Pancreas (tissue), 10 donors: Measurements from ENCODE around the gene DLG3. TPM values are rescaled to one million over a fixed set of nuclear protein-coding genes. Genes with fewer than 3 reads are reported as not detected.

Experiments used
- ATAC-seq, 4 donors: fragments of 200-7000 bp; cut with Tn5 transposase; one replicate each; pipeline versions ENCODE4 v1.8.0 to v1.9.1; 2020; ENCODE audit warnings: mild to moderate bottlenecking in 4 of 4, moderate library complexity in 4 of 4
- DNase-seq, 6 donors: peaks; one replicate each; pipeline ENCODE4 v3.0.0-alpha.2; 2020
- FAIRE-seq: peaks from 2 replicates; lab custom pipeline; 2012; peaks lifted over from hg19 to GRCh38; lab: Jason Lieb, UNC
- H3K27ac ChIP-seq, 4 donors: fragments of 200-600 bp; sonication (generic); 1 replicate in 3 of 4; 2 replicates in 1 of 4; pipeline versions ENCODE4 v1.5.0 to v1.8.0; 2020
- H3K27me3 ChIP-seq, 4 donors: fragments of 200-600 bp; one replicate each; pipeline ENCODE4 v1.8.0; 2021
- H3K36me3 ChIP-seq, 3 donors: fragments of 200-600 bp; sonication (generic) in 1 of 3; one replicate each; pipeline versions ENCODE4 v1.5.0 to v1.8.0; 2020 to 2021
- H3K4me1 ChIP-seq, 3 donors: fragments of 200-600 bp; one replicate each; pipeline ENCODE4 v1.8.0; 2021
- H3K4me3 ChIP-seq, 4 donors: fragments of 200-600 bp; sonication (generic) in 2 of 4; one replicate each; pipeline versions ENCODE4 v1.5.0 to v1.8.0; 2020 to 2021
- H3K9me3 ChIP-seq, 4 donors: fragments of 200-600 bp; one replicate each; pipeline ENCODE4 v1.8.0; 2021
- WGBS, 2 donors: extraction: QIAGEN DNeasy Blood & Tissue Kit; methylation state at CpG; one replicate each; pipeline ENCODE4 v1.1.7; 2013; 5-methylcytosine and 5-hydroxymethylcytosine counted together
- intact Hi-C, 3 donors: fragments of 100-400 bp; cut with DNase I; formaldehyde crosslinking; loops; one replicate each; pipeline versions ENCODE4 v1.11.1 to v1.14.2; 2022
- polyA plus RNA-seq, 2 donors: library from polyadenylated mRNA; stranded (reverse); fragments of 200-250 nt; gene quantifications; one replicate each; pipeline ENCODE4 v1.2.3, GENCODE V29; 2013
- total RNA-seq, 6 donors: library from RNA; stranded (reverse); fragmentation: NEBNext Ultra II Directional in 4 of 6; extraction: Animal tissue kit (Norgen Biotek cat#: 25700) in 4 of 6; gene quantifications; one replicate each; pipeline versions ENCODE4 v1.2.1 to v1.2.4, GENCODE V29; 2021 to 2023
- TF ChIP-seq, protein P1 (sequence below), 4 donors: fragments of 200-600 bp; sonication (generic) in 3 of 4; IDR thresholded peaks; one replicate each; pipeline versions ENCODE4 v1.5.0 to v1.8.0; 2021; ENCODE audit warnings: antibody characterized with exemption in 4 of 4
- donor health status: healthy with polysubstance abuse.
- donor health status: DM: no; HTN: no; CAD: no; lungs with moderate emphysema.
- donor health status: DM: no; HTN: no; CAD: no.
- donor health status: control.
- donor health status: control.
- donor health status: Bipolar disorder and iron deficiency.
- donor health status: DM: yes; HTN: yes; CAD: no.
- donor health status: DM: no; HTN: no; CAD: no.
- donor health status: DM: no; HTN: no; CAD: no.
- donor health status: DM: yes; HTN: yes; CAD: no.

Gene DLG3
- total and polyA plus RNA-seq, 8 donors = 18.7 to 55.7 (median 43.2) TPM

DNA sequence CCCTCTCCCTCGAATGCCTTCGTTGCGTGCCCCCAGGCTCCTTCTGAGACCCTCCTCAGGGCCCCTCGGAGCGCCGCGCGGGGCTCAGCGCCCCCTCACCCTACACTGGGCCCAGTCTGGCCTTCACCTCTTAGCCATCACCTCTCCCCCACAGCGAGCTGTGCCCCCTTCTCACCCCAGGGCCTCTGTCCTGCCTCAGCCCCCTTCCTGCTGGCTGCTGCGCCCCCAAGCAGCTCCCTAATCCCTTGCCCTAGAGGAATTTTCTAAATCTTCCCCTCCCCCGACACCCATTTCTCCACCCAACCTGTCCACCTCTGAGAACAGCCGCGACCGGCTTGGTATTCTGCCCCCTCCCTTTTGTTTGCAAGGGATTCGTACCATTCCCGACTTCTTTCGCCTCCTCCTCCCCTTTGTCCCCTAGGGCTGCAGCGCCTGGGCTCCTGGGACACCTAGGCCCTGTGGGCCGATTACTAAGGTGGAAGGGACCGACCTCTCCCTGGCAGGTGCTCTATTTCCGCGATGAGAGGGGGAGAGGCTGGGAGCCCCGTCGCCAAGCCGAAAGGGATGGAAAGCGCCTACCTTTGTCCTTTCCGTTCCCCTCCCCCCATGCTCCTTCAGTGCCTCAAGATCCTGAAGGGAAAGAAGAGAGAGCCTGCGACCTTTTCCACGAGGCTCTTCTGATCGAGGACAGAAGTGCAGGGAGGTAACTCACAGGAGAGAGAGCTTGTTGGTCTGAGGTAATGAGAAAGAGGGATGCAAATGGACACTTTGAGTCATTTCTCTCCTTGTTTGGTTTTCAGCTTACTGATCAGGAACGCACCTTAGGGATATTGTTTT lies 10.9 kb downstream of the DLG3 start:
- ATAC-seq (peak; percentile 16 to 26 (median 16)), FAIRE-seq (no peak)

DNA sequence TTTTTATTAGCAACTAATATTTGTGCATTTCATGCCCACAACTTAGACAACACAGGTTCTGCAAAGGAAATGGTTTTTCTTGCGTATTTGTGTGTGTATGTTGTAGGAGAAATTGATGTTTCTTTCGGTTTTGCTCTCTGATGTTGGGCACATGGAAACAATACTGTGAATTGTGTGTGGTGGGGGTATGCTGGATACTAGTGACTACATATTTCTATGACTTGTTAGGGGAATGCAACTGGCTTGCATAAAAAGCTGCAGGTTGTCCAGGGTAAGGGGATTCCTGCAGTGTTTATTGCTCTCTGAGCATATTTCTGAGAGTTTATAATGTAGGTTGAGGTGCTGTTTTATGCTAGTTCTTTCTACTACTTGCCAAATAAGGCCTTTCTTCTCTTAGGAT lies 11.6 kb downstream of the DLG3 start:
- Histone ChIP-seq H3K27me3 (no peaks in the 10 kb centered on the region), H3K4me1 (peaks cover 0 to 8% (median 0%) of the 10 kb centered on the region in 3 donors), H3K4me3 (peak overlapping the region; percentile 35 to 48 (median 44)), H3K36me3 (no peaks in the 10 kb centered on the region), H3K9me3 (no peaks in the 10 kb centered on the region), H3K27ac (peak overlapping the region; percentile 25 to 93 (median 83))
- ATAC-seq = no peak
- DNase-seq = no peak
- TF ChIP-seq, protein P1, sequence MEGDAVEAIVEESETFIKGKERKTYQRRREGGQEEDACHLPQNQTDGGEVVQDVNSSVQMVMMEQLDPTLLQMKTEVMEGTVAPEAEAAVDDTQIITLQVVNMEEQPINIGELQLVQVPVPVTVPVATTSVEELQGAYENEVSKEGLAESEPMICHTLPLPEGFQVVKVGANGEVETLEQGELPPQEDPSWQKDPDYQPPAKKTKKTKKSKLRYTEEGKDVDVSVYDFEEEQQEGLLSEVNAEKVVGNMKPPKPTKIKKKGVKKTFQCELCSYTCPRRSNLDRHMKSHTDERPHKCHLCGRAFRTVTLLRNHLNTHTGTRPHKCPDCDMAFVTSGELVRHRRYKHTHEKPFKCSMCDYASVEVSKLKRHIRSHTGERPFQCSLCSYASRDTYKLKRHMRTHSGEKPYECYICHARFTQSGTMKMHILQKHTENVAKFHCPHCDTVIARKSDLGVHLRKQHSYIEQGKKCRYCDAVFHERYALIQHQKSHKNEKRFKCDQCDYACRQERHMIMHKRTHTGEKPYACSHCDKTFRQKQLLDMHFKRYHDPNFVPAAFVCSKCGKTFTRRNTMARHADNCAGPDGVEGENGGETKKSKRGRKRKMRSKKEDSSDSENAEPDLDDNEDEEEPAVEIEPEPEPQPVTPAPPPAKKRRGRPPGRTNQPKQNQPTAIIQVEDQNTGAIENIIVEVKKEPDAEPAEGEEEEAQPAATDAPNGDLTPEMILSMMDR (IDR thresholded peaks at IDR 0.05) = no peak
- WGBS, 2 donors = 10 to 22% methylated on average over 2 of the region's 2 CpGs
- no peak for FAIRE-seq
- intact Hi-C loops = no loop called here

More for the DNA sequence above, 10.9 kb downstream of the DLG3 start:
- DNase-seq = peak in 4 of 6 donors; percentile 28 to 59 (median 54)
- intact Hi-C loops = no loop called here
- Histone ChIP-seq H3K4me1 (peaks cover 0 to 8% (median 0%) of the 10 kb centered on the region in 3 donors), H3K27ac (peak overlapping the region; percentile 75 to 93 (median 85)), H3K27me3 (no peaks in the 10 kb centered on the region), H3K36me3 (no peaks in the 10 kb centered on the region), H3K4me3 (peak overlapping the region; percentile 35 to 48 (median 44)), H3K9me3 (no peaks in the 10 kb centered on the region)
- TF ChIP-seq, protein P1 (IDR thresholded peaks at IDR 0.05) = no peak
- WGBS, 2 donors = 4 to 44% methylated on average over 32 of the region's 32 CpGs

DNA sequence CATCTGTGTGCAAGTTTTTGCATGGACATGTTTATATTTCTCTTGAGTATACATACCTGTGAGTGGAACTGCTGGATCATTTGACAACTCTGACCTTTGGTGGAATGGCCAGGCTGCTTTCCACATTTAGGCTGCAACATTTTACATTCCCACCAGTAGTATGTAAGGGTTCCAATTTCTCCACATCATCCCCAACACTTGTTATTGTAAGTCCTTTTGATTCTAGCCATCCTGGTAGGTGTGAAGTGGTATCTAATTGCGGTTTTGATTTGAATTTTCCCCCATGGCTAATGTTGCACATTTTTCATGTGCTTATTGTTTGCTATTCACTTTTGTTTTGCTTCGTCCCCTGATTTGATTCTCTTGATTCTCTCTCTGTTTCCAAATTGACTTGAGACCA lies 16.4 kb downstream of the DLG3 start:
- Histone ChIP-seq H3K27ac (no peak overlapping the region), H3K4me3 (no peak overlapping the region), H3K4me1 (peaks cover 0 to 4% (median 0%) of the 10 kb centered on the region in 3 donors), H3K9me3 (no peaks in the 10 kb centered on the region), H3K27me3 (no peaks in the 10 kb centered on the region), H3K36me3 (no peaks in the 10 kb centered on the region)
- FAIRE-seq = no peak
- DNase-seq = no peak
- WGBS, 2 donors = 75 to 81% methylated on average over 2 of the region's 2 CpGs
- no peak for ATAC-seq
- intact Hi-C loops = no loop called here
- TF ChIP-seq, protein P1 (IDR thresholded peaks at IDR 0.05) = no peak

DNA sequence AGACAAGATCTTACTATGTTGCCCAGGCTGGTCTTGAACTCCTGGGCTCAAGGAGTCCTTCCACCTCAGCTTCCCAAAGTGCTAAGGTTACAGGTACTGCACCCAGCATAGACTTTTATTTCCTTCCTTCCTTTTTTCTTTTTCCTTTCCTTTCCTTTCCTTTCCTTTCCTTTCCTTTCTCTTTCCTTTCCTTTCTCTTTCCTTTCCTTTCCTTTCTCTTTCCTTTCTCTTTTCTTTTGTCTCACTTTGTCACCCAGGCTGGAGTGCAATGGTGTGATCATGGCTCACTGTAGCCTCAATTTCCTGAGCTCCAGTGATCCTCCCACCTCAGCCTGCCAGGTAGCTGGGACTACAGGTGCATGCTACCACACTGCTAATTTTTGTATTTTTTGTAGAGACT lies 19.4 kb downstream of the DLG3 start:
- H3K27me3 ChIP-seq = no peaks in the 10 kb centered on the region
- H3K4me1 ChIP-seq = no peaks in the 10 kb centered on the region
- ATAC-seq = no peak
- H3K27ac ChIP-seq = no peak overlapping the region
- intact Hi-C loops = no loop called here
- H3K36me3 ChIP-seq = no peaks in the 10 kb centered on the region
- TF ChIP-seq, protein P1 (IDR thresholded peaks at IDR 0.05) = no peak
- DNase-seq = no peak
- H3K4me3 ChIP-seq = no peak overlapping the region
- FAIRE-seq = no peak
- H3K9me3 ChIP-seq = no peaks in the 10 kb centered on the region

DNA sequence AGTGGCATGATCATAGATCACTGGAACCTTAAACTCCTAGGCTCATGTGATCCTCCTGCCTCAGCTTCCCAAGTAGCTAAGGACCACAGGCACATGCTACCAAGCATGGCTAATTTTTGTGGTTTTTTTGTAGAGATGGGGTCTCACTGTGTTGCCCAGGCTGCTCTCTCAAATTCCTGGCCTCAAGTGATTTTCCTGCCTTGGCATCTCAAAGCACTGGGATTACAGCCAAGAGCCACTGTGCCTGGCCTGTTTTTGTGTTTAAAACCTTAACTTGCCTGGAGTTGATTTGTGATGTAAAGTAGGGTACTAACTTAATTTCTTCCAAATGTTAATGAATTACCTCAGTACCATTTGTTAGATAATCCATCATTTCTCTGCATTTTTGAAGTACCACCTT lies 22.3 kb downstream of the DLG3 start:
- intact Hi-C loops = no loop called here
- H3K4me1 ChIP-seq = no peaks in the 10 kb centered on the region
- H3K4me3 ChIP-seq = no peak overlapping the region
- no peaks in the 10 kb centered on the region for H3K9me3 ChIP-seq
- H3K36me3 ChIP-seq = no peaks in the 10 kb centered on the region
- H3K27me3 ChIP-seq = no peaks in the 10 kb centered on the region
- no peak for DNase-seq
- FAIRE-seq = no peak
- TF ChIP-seq, protein P1 (IDR thresholded peaks at IDR 0.05) = no peak
- ATAC-seq = peak in 1 of 4 donors; percentile 15
- H3K27ac ChIP-seq = no peak overlapping the region
